Stimulated activated CD4-positive, alpha-beta T cell treated with anti-CD3 and anti-CD28 coated beads, Interleukin-12 subunit alpha, Interleukin-12 subunit beta, amount 100 ng/mL, for 24 hours (primary cell): Measurements from ENCODE around the gene XRCC3.

Experiments used
- DNase-seq, 2 experiments: peaks; one replicate each; pipeline ENCODE4 v3.0.0-alpha.2; 2020; ENCODE audit warnings: low read depth in 2 of 2

XRCC3 gene

GRCh38 chr14:103726474-103726873 is 11.2 kb upstream of the XRCC3 start:
- no peak for DNase-seq

DNA sequence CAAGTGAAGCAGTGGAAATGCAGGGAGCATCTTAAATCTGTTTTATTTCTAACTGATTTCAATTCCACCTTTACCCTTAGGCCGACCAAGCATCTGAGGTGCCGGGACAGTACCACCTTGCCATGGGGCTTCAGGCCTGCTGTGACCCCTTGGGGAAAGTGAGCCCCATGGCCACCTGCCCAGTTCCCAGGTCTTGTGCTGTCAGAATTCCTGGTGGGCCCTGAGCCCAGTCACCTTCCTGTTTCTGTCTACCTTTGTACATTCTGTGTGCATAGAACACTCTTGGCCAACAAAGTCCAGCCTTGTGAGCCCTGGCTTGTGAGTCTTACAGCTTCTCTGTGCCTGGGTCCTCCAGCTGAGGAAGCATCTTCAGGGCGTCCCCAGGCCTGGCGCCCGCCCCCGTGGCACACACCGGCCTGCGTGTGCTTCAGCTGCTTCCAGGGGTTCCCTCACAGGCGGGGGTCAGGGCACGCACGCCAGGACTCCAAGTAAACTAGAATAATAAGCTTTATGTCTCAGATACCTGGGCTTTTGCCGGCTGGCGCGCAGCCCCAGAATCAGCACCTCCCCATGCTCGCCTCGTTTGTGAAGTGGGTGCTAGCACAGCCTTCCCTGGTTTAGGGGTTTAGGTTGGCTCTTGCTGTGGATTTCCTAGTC is 10.6 kb upstream of the XRCC3 start:
- DNase-seq, result no peak

DNA sequence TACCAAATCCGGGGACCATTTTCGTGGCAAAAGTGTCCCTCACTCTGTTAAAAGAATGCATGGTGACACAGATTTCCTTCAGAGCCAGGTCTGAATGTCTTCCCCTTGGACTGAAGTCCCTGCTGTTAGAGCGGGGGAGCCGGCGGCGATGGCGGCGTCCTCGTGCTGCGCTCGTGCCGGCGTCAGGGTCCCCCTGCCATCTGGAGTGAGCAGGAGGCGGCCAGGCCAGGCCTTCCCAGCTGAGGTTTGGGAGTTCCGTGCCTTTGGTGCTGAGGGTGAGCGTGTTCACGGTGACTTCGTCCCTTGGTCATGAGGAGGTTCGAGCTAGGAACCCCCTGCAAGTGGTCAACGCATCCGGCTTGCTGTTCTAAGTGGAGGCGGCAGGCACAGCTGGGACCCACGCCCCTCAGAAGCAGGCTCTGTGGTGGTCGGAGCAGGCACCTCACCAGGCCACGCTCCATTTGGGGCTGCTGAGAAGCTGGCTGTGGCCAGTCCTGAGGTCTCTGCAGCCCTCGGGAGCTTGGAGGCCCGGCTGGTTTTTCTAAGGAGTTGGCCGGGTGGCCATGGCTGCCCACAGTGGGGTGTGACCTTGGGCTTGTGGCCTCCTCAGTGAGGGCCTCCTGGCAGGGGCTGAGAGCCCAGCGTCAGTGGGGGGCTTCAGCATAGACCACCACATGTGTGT is 9.9 kb upstream of the XRCC3 start:
- DNase-seq, result no peak

DNA sequence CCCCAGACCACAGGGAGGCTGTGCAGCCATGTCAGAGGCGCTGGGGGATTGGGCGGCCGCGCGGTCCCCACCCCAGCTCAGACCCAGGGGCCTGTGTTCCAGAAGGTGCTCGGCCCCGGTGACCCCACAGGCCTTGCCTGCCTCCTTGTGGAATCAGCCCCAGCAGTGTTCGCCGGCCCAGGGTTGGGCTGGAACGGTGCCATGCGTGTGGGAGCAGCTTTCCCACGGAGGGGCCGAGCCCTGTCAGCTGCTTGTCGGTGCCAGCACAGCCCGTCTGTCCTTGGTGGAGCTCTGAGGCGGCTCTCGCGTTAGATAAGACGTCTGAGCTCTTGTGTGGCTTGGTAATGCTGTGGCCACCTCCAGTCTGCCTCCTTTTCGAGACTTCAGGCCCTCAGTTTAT is 8.9 kb upstream of the XRCC3 start:
- DNase-seq, result no peak

GRCh38 chr14:103723748-103724081 is 8.5 kb upstream of the XRCC3 start:
- DNase-seq, result no peak

DNA sequence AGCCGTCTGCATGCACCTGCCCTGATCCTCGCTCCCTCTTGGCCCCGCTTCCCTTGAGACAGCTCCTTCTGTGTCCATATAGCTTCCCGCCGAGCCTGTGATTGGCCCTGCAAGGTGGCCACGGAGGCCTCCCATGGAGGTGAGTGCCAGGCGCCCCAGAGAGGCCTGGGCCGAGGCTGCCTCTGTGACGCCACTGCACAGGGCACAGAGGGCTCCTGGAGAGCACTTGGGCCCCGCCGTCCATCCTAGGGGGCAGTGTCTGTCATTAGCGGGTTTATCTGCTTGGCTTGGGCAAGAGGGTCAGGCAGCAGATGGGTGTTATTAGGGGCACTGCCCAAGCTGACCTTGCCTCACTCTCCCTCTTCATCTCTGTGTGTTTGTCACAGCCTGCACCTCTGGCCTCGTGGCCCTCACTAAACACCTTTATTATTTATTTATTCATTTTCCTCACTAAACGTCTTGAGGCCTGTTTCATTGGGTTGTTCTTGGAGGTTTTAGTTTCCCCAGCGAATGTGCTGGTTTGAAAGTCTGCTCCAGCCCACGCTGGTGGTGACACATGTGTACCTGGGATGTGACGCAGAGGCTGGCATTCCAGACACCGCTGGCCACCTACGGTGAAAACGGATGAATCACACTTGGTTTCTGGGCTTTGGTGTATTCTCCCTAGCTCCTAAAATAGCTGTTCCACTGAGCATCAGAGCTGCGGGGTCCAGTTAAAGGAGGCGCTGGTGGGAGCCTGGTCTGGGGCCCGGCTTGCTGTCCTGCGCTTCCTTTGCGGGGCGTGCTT is 6.3 kb upstream of the XRCC3 start:
- DNase-seq, result peak; percentile 23 to 33

- DNase-seq, result no peak
Measured at GRCh38 chr14:103719751-103720150, 4.5 kb upstream of the XRCC3 start.

DNA sequence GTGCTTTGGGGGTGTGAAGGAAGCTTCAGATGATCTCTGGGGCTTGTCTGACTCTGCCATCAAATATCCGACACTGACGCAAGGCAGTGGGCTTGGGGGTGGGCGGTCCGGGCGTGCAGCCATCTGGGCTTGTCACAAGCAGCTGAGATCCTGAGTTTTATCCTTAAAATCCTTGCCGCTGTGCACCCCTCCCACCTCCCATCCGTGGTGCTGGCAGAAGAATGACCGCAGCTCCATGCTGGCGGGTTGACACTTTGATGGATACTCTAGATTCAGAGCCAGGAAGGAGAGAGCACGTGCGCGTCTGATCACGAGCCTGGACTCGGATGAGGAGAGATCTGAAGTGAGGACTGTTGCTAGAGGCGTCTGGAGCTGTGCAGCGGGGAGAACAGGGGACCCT is 3.3 kb upstream of the XRCC3 start:
- DNase-seq, result no peak

- DNase-seq, result no peak
Measured at GRCh38 chr14:103716899-103717411, 1.7 kb upstream of the XRCC3 start.

GRCh38 chr14:103716091-103716801 is 995 bp upstream of the XRCC3 start:
- DNase-seq, result no peak

DNA sequence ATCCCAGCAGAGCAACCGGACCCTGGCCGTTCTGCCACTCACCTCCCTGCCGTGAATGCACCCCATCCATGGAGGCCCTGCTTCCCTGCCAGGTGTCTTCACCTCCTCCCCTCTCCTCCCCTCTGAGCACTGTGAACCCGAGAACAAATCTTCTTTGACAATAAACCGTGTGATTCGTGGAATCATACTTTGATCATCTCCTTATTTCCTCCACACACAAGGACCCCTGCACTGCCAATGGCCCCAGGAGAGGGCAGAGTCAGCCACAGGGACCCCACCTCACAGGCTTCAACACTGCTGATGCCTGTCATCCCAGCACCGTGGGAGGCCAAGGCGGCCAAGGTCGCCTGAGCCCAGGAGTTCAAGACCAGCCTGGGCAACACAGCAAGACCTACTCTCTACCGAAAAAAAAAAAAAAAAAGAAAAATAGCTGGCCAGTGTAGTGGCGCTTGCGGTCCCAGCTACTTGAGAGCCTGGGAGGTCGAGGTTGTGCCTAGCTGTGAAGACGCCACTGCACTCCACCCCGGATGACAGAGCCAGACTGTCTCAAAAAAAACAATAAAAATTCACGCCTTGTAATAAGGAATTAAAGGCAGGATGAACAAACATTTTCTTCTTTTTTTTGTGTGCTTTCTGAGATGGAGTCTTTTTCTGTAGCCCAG is 1.1 kb downstream of the XRCC3 start:
- no peak for DNase-seq

DNA sequence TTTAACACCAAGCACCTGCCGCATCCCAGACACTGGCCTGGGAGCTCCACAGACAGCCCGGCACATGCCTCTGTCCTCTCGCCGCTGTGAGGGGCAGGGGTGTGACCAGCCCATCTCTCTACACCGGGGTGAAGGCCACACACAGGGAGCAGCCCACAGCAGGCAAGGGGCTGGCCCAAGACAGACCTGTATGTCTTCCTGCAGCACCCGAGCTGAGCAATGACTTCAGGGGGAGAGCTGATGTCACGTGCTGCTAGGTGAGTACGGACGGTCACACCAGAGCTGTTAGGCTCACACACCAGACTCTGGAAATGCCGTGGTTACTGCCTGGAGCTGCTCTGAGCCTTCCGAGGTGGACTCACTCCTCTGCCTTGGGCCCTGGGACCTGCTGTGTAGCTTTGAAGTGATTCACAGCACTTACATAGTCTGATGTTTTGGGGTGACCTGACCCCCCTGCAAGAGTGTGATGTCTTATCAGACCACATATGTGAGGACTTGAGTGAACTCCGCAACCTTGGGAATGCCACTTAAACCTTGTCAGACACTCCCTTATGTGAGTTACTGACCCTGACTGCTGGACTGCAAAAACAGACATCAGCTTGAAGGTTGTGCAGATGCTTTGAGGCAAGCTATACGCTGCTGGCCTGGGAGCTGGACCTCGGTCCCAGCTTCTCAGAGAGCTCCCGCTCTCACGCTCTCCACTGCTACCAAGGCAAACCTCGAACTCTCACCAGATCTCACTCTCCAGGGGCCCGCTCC is 1.8 kb downstream of the XRCC3 start:
- no peak for DNase-seq

DNA sequence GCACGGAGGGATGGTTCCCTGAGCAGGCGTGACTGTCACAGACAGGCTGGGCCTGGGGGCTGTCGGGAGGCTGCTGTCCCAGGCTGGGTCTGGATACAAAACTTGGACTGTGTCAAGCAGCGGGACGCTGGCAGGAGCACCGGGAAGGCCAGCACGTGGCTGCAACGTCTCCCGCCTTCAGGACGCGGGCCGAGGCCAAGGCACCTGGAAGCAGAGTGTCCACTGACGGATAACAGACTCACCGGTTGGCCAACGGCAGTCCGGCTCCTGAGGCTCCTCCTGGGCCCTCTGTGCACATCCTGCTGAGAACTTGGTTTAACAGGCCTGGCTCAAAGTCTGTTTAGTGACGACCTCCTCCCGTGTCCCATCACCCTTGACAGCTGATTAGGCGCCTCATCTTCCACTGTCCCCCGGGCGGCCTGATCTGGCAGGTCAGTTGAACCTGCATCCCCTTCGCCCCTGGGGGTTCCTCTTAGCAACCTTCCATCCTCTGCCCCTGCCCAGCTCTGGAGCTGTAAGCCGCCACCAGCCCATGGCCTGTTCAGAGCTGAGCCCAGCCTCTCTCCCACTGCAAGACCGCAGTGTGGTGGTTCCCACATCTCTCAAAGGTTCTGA is 2.5 kb downstream of the XRCC3 start:
- DNase-seq, result no peak

DNA sequence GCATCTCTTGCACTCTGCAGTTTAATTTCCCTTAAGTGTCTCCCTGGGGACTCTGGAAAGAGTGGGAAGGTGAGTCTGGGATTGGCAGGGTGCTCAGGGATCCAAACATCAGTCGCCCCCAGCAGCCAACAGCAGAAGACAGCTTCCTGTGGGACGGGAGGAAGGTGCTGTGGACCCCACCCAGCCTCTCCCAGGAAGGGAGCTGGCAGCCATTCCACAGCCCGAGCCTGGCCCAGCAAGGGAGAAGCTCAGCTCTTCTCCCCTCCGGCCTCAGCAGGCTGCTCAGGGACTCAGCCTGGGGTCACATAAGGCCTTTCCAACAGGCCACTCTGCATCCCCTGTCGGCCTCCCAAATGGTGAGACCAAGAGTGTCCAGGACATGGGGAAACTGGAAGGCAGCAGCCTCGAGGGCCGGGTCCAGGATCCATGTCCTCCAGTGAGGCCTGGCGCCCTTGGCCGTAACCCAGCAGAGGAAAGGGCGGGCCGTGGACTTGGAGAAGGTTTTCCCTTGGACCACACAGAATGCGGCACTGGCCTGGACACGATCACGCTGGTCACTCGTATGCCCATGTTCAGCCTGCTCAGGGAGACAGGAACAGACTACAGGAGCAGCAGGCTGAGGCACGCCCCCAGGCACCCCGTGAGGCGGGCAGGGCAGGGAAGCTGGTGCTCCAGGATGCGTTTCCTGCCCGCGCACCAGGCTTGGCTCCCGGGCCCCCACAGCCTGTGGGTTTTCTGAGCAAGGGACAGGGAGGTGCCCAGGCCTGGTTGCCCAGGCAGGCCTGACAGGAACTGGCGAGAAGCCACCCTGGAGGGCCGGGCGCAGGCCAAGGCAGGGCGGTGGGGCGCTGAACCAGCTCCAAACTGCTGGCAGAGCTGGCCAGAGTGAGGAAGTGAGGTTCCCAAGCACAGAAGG is 3.5 kb downstream of the XRCC3 start:
- DNase-seq, result no peak

DNA sequence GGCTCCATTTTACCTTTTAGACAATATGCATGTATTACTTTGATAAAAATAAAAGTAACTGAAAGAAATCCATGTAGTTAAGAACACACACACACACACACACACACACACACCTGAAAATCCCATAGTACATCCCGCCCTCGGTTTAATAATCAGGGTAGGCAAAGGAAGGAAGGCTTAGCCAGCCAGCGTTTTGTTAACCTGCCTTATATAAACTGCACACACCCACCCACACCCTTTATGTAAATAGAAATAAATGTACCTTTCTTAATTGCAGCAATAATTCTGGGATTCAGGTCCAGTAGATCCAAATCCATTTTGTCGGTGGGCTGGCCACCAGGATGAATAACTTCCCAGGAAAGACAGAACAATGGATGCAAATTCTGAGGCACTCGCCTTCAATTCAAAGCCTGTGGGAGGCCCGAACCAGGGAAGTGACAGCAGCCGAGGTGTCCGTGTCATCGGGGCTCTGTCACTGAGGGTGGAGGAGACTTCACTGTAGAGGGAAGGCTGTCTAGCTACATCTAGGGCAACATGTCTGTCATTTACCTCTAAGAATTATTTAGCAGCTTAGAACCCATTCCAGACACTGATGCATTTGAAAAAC is 4.4 kb downstream of the XRCC3 start:
- DNase-seq, result no peak

DNA sequence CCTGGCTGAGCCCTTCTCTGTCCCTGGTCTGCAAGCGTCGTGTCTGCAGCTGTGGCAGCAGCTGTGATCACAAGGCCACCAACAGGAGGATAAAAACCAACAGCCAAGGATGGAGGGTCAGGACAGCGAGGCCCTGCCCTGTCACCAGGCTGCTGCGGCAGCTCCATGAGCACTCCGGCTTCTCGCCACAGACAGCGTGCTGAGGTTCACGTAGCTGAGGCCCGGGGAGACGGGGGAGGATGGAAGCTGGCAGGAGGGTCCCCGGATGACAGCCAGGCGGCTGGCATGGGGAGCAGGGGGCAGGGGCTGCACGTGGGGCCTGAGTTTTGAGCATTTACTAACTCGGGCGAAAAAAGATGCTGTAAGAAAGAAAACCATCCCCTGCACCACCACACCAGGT is 5.4 kb downstream of the XRCC3 start:
- DNase-seq, result no peak

DNA sequence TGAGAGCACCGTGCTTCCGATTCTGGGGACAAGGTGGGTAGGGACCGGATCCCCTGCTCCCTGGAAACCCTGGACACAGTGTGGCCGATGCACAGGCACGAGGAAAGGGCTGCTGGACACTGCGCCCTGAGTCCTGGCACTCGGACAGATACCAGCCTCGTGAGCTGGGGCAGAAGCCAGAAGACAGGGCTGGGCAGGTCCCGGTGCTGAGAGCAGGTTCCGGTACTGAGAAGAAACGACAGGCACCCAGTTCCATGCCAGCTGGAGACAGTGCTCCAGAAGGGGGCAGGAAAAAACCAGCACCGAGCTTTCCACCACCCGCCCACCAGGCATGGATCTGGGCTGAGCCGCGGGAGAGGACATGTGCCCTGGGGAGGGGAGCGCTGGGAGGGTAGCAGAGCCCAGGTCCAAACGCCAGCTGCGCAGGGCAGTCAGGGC is 6.5 kb downstream of the XRCC3 start:
- no peak for DNase-seq

DNA sequence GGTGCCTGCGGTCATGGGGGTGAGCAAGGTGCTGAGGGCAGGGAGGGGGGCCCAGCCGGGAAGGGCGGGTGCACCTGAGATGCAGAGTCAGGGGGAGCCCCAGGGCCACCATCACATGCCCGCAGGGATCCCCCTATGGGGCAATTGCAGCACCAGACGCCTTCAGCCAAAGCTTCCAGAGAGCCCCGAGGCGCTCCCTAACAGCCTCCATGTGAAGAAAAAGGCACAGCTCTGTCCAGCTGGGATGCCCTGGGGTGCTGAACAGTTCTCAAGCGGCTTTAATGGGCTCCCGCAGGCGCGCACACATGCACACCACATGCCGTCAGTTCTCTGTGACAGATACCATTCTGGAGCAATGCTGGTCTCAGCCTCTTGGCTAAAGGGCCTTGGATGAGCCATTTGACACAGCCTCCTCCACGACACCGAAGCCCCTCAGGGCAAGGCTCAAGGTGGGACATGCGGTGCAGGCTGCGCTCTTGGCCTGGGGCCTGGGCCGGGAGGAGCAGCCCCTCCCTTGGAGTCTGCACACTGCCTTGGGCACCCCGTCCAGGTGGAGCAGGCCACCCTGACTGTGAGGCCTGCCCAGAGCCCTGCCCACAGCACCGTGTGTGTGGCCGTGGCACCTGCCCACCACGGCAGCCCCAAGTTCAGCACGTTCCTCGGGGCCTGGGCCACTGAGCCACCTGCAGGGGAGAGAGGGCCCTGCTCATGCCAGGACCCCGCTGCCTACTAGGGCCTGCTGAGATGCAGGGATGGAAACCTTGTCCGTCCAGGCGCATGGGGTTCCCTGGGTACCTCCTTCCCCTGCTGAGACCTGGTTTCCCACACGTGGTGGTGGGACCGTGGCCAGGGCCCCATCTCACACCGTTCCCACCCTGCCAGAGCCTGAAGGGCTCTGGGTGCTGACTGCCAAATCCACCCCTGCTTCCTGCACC is 7.7 kb downstream of the XRCC3 start:
- DNase-seq, result no peak
